Ramos (cell line): ENCODE results near the gene FKBP1B.

ENCODE experiments used
- in situ Hi-C: fragments of 300-500 bp; cut with MboI; formaldehyde crosslinking; loops from one replicate; pipeline ENCODE4 v1.14.3; 2022; ENCODE audit warnings: low sequenced_read_pairs; ENCODE audit not compliant: unreplicated experiment

The FKBP1B gene

GRCh38 chr2:24055750-24056149 lies 6.2 kb downstream of the FKBP1B start:
- in situ Hi-C loops: no loop called here

GRCh38 chr2:24058564-24059271 lies 9.2 kb downstream of the FKBP1B start:
- in situ Hi-C loops: no loop called here

DNA sequence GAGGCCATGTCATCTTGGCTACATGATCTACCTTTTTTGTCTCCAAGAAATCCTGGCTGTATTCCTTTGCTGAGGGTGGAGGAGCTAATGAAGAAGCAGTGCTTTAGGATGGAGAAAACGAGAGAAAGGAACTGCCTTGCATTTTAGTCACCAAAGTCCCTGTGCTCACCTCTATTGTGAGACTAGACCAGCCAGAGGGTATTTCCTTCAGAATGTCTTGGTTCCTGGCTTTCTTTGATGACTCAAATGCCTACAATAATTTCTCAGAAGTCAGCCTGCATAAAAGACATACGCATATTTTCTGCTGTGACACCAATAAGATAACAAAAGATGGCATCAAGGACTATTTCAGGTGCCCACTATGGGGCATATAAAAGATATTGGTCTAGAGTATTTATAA lies 15.8 kb downstream of the FKBP1B start:
- in situ Hi-C loops: loop anchor here (10.0 kb wide), 1 partner anchor 241 kb away; no protein-coding TSS in a partner anchor

DNA sequence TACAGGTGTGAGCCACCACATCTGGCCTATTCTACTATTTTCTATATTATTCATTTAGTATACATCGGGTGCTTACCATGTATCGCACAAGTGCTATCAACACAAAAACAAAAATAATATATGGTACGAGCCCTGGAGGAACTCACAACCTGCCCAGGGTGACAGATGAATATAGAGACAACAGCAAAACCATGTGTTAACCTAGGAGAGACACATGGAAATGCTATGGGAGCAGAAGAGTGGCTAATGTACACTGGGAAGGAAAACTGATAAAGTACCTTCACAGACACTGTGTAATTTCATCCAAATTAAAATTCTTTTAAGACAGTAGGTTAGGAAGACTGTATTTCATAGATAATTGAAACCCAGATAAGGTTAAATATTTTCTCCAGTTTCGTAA lies 22.7 kb downstream of the FKBP1B start:
- in situ Hi-C loops: no loop called here

DNA sequence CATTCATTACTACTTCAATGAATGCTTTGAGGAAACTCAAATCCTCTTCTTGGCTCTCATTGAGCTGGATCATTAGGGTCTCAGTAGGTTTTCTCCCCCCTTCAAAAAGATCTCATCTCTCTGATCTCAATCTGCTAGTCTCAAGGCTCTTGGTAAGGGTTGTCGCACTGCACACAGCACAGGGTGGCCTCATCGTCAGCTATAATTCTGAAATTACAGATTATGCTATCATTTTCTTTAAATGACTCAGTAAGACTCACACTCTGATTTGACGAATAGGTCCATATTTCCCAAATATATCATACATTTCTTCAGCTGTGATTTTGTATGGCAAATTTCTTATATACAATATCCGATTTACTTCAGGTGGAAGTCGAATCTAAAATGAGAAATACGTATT lies 24.3 kb downstream of the FKBP1B start:
- in situ Hi-C loops: no loop called here

GRCh38 chr2:24075259-24075658 lies 25.7 kb downstream of the FKBP1B start:
- in situ Hi-C loops: no loop called here

GRCh38 chr2:24075915-24076848 lies 26.6 kb downstream of the FKBP1B start, which contains the start of gene SF3B6:
TSS of gene SF3B6 (minus strand) at chr2:24076326. CDS start at chr2:24076229, 97 bp downstream.
- in situ Hi-C loops: no loop called here

GRCh38 chr2:24076849-24077534 lies 27.5 kb downstream of the FKBP1B start:
- in situ Hi-C loops: no loop called here

DNA sequence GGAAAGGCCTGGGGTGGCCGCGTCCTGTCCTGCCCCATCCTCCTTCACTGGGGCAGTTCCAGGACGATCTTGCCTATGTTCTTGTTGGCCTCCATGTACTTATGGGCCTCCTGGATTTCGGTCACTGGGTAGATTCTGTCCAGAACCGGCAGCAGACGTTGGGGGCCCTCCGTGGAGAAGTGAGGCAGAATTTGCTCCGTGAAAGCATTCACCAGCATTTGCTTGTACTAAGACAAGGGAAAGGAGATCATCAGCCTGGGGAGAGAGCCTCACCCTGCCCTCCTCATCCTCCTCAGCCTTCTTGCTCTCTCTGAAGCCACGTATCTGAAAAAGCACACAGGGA lies 28.0 kb downstream of the FKBP1B start:
- in situ Hi-C loops: no loop called here

GRCh38 chr2:24077879-24078278 lies 28.3 kb downstream of the FKBP1B start:
- in situ Hi-C loops: no loop called here

DNA sequence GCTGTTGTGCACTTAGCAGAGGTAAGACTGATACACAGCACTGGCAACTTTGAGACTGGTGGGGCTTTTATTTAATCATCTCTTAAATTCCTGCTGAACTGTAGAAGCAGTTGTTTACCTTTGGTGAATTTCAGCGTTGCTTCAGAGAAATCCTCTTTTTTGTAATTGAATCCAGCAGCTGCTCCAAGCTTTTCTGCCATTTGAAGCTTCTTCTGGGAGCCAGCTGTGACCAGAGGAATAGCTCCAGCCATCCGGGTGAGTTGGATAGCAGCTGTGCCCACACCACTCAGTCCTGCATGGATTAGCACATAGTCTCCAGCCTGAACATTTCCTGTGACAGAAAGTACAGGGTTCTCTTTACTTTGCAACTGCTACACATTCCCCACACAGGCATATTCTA lies 31.2 kb downstream of the FKBP1B start:
- in situ Hi-C loops: no loop called here

DNA sequence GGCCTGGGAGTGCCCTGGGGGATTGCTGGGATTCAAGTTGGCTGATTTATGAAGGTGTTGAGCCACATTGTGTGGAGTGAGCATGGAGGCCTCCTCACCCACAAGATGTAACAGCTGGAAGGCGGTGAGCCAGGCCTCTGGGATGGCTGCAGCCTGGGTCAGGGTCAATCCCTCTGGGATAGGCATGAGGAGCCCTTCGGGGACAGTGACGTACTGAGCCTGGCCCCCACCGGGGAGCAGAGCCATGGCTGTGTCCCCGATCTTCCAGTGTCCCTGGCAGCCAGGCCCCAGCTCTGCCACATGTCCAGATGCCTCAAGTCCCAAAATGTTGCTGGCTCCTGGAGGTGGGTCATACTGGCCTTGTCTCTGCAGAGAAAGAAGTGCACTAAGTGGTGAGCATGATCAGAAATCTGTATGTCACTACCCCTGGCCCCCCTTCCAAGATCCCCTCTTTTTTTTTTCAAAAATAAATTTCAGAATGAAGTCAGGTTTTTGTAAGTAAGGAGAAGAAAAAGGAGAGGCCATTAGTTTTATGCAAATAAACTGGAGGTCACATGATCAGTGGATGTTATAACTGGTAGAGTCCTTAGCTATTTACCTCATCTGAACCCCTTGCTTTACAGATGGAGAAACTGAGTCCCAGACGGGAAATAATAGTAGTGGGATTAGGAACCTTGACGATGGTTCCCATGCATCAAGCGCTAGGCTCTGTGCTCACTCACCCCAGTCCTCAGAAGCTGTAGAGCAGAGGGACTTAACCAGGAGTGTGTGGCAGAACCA lies 33.4 kb downstream of the FKBP1B start:
- in situ Hi-C loops: no loop called here

- in situ Hi-C loops: no loop called here
These were observed 34.2 kb downstream of the FKBP1B start for GRCh38 chr2:24083567-24084385.

GRCh38 chr2:24084386-24085199 lies 35.1 kb downstream of the FKBP1B start, which contains the start of gene TP53I3:
TSS of gene TP53I3 (minus strand) at chr2:24084834. CDS start at chr2:24084326, 508 bp downstream.
- in situ Hi-C loops: no loop called here

GRCh38 chr2:24085200-24085489 lies 35.6 kb downstream of the FKBP1B start:
- in situ Hi-C loops: no loop called here

GRCh38 chr2:24086241-24086640 lies 36.7 kb downstream of the FKBP1B start:
- in situ Hi-C loops: no loop called here

DNA sequence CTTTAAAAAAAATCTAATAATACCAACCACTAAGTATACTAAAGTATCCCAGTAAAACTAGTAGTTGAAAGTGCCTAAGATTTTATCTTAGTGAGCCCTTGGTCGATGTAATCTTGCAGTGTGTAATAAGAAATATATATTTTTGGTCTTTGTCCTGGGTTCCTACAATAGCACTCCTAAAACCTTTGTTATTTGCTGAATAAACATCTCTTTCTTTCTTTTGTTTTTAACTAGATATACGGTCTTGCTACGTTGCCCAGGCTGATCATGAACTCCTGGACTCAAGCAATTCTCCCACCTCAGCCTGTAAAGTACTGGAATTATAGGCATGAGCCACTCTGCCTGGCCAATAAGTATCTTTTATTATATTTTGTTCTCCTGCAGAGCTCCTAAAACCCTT lies 37.5 kb downstream of the FKBP1B start:
- in situ Hi-C loops: no loop called here

DNA sequence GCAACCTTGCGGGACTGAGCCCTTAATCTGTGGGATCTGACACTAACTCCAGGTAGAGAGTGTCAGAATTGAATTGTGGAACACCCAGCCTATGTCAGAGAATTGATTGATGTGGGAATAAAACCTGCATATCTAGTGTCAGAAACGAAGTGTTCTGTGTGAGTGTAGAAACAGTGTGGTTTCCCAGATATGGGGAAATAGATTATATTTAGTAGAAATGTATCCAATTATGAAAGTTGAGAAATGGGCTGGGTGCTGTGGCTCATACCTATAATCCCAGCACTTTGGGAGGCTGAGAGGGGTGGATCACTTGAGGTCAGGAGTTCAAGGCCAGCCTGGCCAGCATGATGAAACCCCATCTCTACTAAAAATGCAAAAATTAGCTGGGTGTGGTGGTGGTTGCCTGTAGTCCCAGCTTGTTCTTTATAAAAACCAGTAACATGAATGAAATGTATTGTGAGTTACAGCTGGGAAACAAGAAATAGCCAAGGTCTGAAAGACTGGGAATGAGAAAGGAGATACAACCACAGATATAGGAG lies 39.3 kb downstream of the FKBP1B start:
- in situ Hi-C loops: no loop called here
